GM21723 (cell line): Measurements from ENCODE around the gene NELFCD.
"Not testable (repeated sequence)": the region's sequence is repeated elsewhere in the genome, so short reads cannot be mapped to it uniquely, and the experiment has no call there.

Source experiments
- ATAC-seq: cut with Tn5 transposase; IDR thresholded peaks from one replicate; pipeline ENCODE4 v1.9.1; 2021; ENCODE audit warnings: mild to moderate bottlenecking, moderate library complexity; ENCODE audit not compliant: unreplicated experiment

The NELFCD gene

DNA sequence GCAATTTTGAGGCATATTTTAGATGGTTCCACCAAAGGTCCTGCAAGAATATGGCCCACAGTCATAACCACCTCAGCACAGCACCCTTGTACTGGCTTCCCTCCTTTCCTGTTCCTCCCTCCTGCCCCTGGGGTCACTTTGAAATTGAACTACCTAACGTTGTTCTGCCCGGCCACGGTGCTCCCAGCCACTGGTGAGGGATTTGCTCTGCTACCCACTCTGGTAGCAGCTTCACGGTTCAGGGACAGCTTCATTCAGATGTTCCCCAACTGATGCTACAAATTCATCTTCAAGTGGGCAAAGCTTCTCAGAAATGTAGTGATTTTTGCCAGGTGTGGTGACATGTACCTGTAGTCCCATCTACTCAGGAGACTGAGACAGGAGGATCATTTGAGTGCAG, 7.9 kb upstream of the NELFCD start:
- no peak for ATAC-seq

- ATAC-seq = no peak
These were observed 7.2 kb upstream of the NELFCD start for GRCh38 chr20:58973866-58974265.

DNA sequence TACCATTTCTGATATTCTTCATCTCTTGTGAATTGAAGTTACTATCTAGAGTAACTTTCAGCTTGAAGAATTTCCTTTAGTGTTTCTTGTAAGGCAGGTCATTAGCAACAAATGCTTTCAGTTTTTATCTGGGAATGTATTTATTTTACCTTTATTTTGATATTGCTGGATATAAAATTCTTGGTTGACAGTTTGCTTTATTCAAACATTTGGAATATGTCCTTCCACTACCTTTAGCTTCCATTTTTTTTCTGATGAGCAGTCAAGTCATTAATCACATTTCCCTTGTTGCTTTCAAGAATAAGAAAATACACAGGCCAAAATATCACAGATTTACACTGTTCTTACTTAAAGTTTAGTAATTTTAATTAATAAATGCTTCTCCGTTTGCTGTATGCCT, 5.7 kb upstream of the NELFCD start:
- no peak for ATAC-seq

DNA sequence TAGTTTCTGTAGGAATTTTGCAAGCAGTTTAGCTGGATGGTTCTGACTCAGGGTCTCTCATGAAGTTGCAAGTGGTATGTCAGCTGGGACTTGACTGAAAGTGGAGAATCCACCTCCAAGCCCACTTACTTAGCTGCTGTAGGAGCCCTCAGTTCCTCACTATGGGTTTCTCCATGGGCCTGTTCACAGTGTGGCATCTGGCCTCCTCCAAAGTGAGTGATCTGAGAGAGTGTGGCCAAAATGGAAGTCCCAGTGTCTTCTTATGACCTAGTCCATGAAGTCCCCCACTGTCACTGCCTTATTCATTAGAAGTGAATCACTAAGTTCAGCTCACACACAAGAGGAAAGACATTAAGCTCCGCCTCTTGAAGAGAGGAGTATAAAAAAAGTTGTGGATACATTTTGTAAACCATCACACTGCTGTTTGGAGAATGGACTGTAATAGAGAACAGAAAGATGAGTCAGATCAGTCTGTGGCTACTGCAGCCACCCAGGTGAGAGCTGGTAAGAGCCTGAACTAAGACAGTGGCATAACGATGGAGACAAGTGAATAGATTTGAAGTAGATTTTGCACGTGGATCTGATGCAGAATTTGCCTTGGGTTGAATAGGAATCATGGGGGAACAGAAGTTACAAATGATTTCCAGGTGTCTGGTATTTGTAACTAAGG, 4.9 kb upstream of the NELFCD start:
- ATAC-seq = no peak

DNA sequence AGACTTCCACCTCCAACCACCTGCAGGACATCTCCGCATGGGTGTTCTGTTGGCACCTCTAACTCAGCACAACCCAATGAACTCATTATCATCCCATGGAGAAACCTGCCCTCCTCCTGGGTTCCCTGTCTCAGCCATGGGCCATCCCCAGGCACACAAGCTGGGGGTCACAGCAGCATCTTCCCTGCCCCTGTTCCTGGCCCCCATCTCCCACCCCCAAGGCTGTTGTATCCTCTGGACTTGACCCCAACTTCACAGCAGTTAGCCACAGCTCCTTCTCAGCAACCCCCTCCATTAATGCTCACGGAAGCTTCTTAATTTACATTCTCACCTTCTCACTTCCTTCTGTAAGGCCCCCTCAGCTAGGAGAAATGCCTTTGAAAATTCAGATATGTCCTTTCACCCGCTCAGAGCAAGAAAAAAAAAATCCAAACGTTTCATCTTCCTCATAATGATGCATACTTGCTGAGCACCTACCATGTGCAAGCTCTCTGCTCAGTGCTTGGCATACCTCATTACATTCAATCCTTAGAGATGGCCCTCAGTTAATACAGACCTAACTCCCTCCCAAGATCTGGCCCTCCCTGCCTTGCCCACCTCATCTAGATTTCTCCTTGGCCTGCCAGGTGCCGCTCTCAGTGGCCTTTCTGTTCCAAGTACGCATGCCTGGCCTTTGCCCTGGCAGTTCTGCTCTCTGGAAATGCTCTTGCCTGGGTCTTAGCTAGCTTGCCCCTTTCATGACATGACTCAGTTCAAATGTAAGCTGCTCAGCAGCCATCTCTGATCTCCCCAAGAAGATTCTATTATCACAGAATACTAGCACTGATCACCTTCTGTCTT, 2.5 kb upstream of the NELFCD start:
- no peak for ATAC-seq

DNA sequence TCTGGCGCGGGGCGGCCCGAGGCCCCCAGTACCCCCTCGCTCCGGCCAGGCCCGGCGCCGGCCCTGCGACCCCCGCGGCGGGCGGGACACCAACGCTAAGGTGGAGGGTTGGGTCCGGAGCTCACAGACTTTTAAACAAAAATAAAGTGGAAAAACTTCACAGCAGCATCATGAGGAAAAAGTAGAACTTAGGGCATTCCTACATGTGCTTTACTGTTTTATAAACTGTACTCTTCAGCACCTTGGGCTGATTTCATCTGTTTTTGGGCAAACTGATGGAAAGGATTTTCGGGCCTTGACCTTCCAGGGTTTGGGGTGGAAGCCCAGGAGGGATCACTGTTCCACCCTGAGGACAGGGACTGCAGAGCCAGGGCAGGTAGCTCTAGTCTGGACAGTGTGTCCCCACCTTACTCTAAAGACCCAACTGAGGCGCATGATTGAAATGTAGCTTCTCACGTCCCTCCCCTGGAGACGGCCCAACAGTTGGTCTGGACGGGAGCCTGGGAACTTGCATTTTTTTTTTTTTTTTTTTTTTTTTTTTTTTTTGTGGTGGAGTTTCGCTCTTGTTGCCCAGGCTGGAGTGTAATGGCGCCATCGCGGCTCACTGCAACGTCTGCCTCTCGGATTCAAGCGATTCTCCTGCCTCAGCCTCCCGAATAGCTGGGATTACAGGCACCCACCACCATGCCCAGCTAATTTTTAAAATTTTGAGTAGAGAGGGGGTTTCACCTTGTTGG, 740 bp downstream of the NELFCD start:
- ATAC-seq = no peak

DNA sequence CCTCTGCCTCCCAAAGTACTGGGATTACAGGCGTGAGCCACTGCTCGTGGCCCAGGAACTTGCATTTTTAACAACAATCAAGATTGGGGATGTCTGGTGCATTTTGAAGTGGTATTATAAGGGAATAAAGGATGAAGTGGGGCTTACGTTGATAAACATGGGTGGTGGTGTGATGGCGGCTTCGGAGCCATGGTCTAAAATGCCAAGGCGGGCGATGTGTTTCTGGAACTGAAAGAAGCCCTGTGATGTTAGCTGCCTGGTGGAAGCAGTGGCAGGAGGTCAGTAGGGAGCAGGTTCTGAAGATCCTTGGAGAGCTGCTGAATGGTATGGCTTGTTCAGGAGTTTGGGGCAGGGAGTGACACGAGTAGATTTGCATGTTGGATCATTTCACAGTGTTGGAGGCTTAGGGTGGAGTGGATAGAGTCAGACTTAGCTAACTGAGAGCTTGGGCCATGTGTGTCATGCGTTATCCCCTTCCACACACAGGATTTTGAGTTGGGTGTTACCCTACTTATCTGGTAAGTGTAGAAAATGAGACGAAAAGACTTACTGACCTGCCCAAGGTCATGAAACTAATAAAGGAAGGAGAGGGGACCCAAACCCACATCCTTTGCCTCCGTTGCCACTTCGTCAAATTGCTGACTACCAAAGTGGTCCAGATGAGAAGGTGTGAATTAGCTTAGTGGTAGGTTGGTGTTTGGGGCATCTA, 1.5 kb downstream of the NELFCD start:
- ATAC-seq = no peak

GRCh38 chr20:58983115-58983468, 2.0 kb downstream of the NELFCD start:
- not testable (repeated sequence) for ATAC-seq

DNA sequence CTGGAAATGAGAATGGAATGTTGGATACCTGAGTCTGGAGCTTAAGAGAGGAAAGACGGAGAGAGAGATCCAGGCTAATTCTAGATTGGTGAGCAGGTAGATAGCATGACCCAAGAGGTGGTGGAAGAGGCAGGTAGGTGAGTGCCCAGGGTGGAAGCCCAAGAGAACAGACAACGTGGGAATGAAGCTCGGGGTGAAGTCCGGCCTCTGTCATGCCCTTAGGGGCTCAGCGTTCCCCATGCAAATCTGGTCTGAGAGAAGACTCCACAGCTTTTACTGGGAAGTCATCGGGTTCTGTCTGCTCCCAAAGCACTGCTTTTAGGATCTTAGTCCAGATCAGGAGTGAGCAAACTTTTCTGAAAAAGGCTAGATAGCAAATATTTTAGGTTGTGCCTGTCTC, 3.6 kb downstream of the NELFCD start:
- ATAC-seq = no peak

- no peak for ATAC-seq
These were observed 4.6 kb downstream of the NELFCD start for GRCh38 chr20:58985656-58986055.

GRCh38 chr20:58986286-58986967, 5.4 kb downstream of the NELFCD start:
- no peak for ATAC-seq

DNA sequence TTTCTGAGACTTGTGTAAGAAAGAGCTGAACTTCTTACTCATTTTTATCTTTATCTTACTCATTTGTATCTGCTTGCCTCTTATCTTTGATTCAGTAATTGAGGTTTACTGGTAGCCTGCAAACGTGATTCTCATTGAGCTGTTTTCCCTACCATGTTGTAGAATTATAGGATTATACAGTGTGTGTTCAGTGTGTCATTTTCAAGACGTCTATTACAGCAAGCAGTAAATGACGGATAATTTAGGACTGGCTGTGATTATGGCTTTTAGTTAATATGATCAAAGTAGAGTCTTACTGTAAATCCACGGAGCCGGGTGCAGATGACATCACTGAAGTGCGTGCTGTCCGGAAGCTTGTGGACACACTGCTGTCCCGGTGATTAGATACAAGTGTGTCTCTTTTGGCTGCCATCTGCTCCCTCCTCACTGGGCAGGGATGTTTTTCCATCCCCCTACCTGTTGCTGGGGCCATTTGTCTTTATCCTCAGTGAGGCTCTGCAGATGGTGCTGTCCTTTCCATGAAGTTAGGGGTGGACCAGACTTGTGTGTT, 6.0 kb downstream of the NELFCD start:
- no peak for ATAC-seq

GRCh38 chr20:58987790-58988564, 6.9 kb downstream of the NELFCD start:
- no peak for ATAC-seq

DNA sequence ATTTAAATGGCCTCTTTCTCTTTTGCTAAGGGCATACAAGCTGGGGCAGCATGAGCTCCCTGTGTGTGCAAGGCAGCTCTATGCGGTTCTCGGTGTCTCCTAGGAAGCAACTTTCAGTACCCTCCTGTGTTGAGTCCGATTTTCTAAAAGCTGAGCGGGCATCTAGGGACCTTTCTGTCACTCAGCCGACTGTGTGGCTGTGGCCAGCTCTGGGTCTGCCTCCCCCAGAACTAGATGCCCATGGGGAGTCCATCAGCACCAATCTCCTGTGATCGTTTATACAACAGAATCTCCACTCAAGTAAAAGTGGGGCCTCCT, 7.5 kb downstream of the NELFCD start:
- no peak for ATAC-seq

DNA sequence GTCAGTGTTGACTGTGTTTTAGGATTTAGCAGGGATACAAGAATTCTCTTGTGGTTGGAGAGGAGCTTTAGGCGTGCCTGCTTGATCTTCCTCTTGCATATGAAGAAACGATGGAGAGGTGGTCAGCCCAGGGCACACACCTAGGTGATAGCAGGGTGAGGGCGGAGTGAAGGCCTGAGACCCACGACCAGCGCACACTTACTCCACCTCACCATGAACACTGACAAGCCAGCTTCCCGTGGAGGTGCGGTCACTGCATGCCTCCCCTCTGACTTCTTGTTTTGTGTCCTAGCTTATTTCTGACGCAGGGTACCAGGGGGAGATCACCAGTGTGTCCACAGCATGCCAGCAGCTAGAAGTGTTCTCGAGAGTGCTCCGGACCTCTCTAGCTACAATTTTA, 8.1 kb downstream of the NELFCD start:
- ATAC-seq = no peak

GRCh38 chr20:58990651-58991445, 9.8 kb downstream of the NELFCD start:
- ATAC-seq = no peak

DNA sequence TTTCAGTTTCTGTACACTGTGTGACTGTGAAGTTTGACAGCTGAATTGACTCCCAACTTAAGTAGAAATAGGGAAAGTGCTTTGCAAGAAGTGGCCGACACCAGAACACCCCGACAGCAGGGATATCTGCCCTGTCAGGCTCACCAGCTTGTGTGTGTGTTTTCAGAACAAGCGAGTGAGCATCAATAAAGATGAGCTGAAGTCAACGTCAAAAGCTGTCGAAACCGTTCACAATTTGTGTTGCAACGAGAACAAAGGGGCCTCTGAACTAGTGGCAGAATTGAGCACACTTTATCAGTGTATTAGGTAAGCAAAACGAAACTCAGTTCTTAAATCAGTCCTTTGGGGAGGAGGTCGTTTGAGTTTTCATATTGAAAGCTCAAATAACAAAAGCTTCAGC, 10.7 kb downstream of the NELFCD start:
- no peak for ATAC-seq

- peak; percentile 9 for ATAC-seq
These were observed 11.9 kb downstream of the NELFCD start for GRCh38 chr20:58992911-58993310.
